Thyroid gland (tissue), 4 donors: ENCODE results near the gene EGFL6.

Experiments
- POLR2A ChIP-seq, 2 donors: fragments of 450-650 bp; IDR thresholded peaks; one replicate each; pipeline ENCODE4 v1.6.1; 2017; ENCODE audit warnings: antibody characterized with exemption in 2 of 2, mild to moderate bottlenecking in 2 of 2, moderate library complexity in 1 of 2
- TF ChIP-seq, protein P1 (sequence below), 6 experiments: fragments of 200-600 bp in 3 of 6; fragments of 450-650 bp in 3 of 6; sonication (generic) in 3 of 6; IDR thresholded peaks; one replicate each; pipeline ENCODE4 v1.5.1; 2016 to 2019; ENCODE audit warnings: antibody characterized with exemption in 6 of 6, mild to moderate bottlenecking in 2 of 6, inconsistent platforms in 1 of 6, moderate library complexity in 1 of 6

DNA sequence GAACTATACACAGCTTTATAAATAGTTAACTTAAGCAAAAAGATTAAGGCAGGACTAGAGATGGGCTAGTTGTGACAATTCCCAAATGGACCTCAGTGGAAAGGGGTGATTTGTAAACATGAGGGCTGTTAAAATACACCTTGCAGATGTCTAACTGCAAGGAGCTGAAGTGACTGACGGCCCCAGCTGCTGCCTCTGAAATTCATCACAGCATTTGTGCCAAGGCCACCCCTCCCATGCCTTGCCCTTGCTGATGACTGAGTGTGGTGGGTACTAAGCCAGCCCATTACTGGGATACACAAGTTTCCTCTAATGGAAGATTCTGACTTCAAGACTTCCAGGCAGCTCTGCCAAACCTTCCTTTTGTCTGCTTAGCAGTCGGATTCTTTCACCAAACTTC is 23.7 kb upstream of the EGFL6 start:
- TF ChIP-seq, protein P1, sequence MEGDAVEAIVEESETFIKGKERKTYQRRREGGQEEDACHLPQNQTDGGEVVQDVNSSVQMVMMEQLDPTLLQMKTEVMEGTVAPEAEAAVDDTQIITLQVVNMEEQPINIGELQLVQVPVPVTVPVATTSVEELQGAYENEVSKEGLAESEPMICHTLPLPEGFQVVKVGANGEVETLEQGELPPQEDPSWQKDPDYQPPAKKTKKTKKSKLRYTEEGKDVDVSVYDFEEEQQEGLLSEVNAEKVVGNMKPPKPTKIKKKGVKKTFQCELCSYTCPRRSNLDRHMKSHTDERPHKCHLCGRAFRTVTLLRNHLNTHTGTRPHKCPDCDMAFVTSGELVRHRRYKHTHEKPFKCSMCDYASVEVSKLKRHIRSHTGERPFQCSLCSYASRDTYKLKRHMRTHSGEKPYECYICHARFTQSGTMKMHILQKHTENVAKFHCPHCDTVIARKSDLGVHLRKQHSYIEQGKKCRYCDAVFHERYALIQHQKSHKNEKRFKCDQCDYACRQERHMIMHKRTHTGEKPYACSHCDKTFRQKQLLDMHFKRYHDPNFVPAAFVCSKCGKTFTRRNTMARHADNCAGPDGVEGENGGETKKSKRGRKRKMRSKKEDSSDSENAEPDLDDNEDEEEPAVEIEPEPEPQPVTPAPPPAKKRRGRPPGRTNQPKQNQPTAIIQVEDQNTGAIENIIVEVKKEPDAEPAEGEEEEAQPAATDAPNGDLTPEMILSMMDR (IDR thresholded peaks at IDR 0.05), result no peak
- TF ChIP-seq POLR2A (IDR thresholded peaks at IDR 0.05), result no peak
